MCF 10A (cell line): ENCODE measurements around the gene CENPM. TPM values are rescaled to one million over a fixed set of nuclear protein-coding genes. Genes with fewer than 3 reads are reported as not detected.

Experiments used
- BruUV-seq: library from RNA; stranded (reverse); fragments of 400-500 nt; replicated peaks from 2 replicates; lab custom pipeline; 2021; lab: Mats Ljungman, UMichigan
- CTCF ChIA-PET: fragments of 300-600 bp; sonication (Branson Sonifier 250); formaldehyde crosslinking; extraction: SDS; loops from one replicate; lab custom pipeline; 2021; ENCODE audit warnings: antibody characterized with exemption, inconsistent platforms; lab: Yijun Ruan, JAX
- POLR2A ChIA-PET: fragments of 300-600, 350-650 bp; sonication (Branson Sonifier 250); formaldehyde crosslinking; extraction: SDS; loops from one replicate; lab custom pipeline; 2020; ENCODE audit warnings: antibody characterized with exemption, inconsistent platforms; lab: Yijun Ruan, JAX
- DNase-seq: peaks from one replicate; pipeline ENCODE4 v3.0.0-alpha.2; 2018; ENCODE audit not compliant: unreplicated experiment
- H3K27ac Mint-ChIP-seq: one replicate; pipeline ENCODE4 v1.8.0; 2022; ENCODE audit warnings: mild to moderate bottlenecking, low read depth, mixed read lengths; ENCODE audit not compliant: unreplicated experiment
- H3K27me3 Mint-ChIP-seq: one replicate; pipeline ENCODE4 v1.8.0; 2022; ENCODE audit warnings: mixed read lengths; ENCODE audit not compliant: insufficient read depth, unreplicated experiment
- H3K36me3 Mint-ChIP-seq: one replicate; pipeline ENCODE4 v1.8.0; 2022; ENCODE audit warnings: mild to moderate bottlenecking, moderate library complexity, mixed read lengths; ENCODE audit not compliant: insufficient read depth, unreplicated experiment
- H3K4me1 Mint-ChIP-seq: one replicate; pipeline ENCODE4 v1.8.0; 2022; ENCODE audit warnings: mixed read lengths; ENCODE audit not compliant: insufficient read depth, unreplicated experiment
- H3K4me3 Mint-ChIP-seq: one replicate; pipeline ENCODE4 v1.8.0; 2022; ENCODE audit warnings: mild to moderate bottlenecking, moderate library complexity, mixed read lengths; ENCODE audit not compliant: unreplicated experiment
- H3K9me3 Mint-ChIP-seq: one replicate; pipeline ENCODE4 v1.8.0; 2022; ENCODE audit warnings: mixed read lengths; ENCODE audit not compliant: unreplicated experiment
- intact Hi-C: fragments of 100-400 bp; cut with micrococcal nuclease; formaldehyde crosslinking; loops from 2 replicates; pipeline ENCODE4 v1.14.1; 2022
- total RNA-seq: library from RNA; stranded (reverse); gene quantifications from 2 replicates; pipeline ENCODE4 v1.2.3, GENCODE V29; 2022
- TF ChIP-seq, protein P1 (sequence below): fragments of 200-600 bp; IDR thresholded peaks from one replicate; pipeline ENCODE4 v1.8.0; 2022; ENCODE audit warnings: antibody characterized with exemption, mild to moderate bottlenecking; ENCODE audit not compliant: unreplicated experiment

CENPM gene
- total RNA-seq, 1 experiment from 2014 or later, result 21.1 TPM

DNA sequence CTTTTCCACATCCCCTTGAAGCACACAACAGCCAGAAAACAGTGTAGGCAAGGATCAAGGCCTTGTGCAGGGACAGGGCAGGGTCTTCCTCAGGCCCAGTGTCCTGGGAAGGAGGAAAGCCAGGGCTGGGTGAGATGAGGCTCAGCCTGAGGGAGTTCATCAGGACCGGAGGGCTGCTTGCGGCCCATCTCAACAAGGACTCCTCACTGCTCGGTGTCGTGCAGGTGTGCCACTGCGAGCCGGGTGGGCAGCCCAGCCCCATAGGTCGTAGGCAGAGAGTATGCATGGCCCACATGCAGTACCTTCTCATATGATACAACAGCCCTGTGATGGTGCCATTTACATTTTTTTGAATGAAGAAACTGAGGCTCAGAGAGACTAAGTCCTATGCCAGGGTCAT lies 44.9 kb downstream of the CENPM start:
- H3K4me3 Mint-ChIP-seq, result no peak overlapping the region
- no TSS peak for BruUV-seq
- H3K9me3 Mint-ChIP-seq, result no peaks in the 10 kb centered on the region
- POLR2A ChIA-PET, result interaction anchor here (0.6 to 1.4 kb wide), 2 partner anchors 40 to 245 kb away, joined by 3 read pairs; no protein-coding TSS in a partner anchor
- intact Hi-C loops, result no loop called here
- no peak overlapping the region for H3K27ac Mint-ChIP-seq
- H3K27me3 Mint-ChIP-seq, result no peaks in the 10 kb centered on the region
- TF ChIP-seq, protein P1, sequence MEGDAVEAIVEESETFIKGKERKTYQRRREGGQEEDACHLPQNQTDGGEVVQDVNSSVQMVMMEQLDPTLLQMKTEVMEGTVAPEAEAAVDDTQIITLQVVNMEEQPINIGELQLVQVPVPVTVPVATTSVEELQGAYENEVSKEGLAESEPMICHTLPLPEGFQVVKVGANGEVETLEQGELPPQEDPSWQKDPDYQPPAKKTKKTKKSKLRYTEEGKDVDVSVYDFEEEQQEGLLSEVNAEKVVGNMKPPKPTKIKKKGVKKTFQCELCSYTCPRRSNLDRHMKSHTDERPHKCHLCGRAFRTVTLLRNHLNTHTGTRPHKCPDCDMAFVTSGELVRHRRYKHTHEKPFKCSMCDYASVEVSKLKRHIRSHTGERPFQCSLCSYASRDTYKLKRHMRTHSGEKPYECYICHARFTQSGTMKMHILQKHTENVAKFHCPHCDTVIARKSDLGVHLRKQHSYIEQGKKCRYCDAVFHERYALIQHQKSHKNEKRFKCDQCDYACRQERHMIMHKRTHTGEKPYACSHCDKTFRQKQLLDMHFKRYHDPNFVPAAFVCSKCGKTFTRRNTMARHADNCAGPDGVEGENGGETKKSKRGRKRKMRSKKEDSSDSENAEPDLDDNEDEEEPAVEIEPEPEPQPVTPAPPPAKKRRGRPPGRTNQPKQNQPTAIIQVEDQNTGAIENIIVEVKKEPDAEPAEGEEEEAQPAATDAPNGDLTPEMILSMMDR, result no peak
- CTCF ChIA-PET, result interaction anchor here (0.9 kb wide), 1 partner anchor 205 kb away, joined by 3 read pairs; no protein-coding TSS in a partner anchor
- H3K4me1 Mint-ChIP-seq, result no peaks in the 10 kb centered on the region
- H3K36me3 Mint-ChIP-seq, result peaks cover 64% of the 10 kb centered on the region
- no peak for DNase-seq

DNA sequence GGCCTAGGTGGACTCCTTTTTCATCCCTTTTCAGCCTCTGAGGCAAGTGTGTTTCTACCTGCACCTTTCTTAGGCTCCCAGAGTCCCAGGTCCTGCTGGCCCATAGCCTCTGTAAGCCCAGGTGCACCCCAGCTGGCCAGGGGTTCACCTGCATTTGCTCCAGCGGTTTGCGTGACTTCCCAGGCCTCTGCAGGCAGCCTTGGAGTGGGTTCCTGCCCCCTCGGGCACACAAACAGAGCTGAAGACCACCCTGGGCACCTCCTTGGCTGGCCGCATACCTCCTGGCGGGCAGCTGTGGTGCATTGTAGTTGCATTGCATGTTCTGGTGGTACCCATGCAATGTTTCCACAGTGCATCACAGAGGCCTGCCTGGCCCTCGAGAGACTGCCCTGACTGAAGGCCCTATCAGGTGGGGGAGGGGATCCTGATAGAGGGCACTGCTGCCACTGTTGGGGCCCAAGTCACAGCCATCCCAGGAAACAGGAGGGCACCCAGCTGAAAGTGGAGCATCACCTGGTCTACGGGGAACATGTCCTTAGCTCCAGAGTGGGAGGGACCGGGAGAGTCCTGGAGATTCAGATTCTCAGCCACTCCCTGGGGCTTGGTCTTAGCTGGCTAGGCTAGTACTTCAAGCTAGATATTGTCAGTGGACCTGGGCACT lies 46.2 kb downstream of the CENPM start:
- ChIA-PET CTCF (no interaction called here), POLR2A (no interaction called here)
- Mint-ChIP-seq H3K36me3 (peaks cover 76% of the 10 kb centered on the region), H3K27me3 (no peaks in the 10 kb centered on the region), H3K4me1 (no peaks in the 10 kb centered on the region), H3K9me3 (no peaks in the 10 kb centered on the region), H3K27ac (no peak overlapping the region), H3K4me3 (no peak overlapping the region)
- BruUV-seq, result no TSS peak
- TF ChIP-seq, protein P1, result no peak
- intact Hi-C loops, result no loop called here
- DNase-seq, result no peak

DNA sequence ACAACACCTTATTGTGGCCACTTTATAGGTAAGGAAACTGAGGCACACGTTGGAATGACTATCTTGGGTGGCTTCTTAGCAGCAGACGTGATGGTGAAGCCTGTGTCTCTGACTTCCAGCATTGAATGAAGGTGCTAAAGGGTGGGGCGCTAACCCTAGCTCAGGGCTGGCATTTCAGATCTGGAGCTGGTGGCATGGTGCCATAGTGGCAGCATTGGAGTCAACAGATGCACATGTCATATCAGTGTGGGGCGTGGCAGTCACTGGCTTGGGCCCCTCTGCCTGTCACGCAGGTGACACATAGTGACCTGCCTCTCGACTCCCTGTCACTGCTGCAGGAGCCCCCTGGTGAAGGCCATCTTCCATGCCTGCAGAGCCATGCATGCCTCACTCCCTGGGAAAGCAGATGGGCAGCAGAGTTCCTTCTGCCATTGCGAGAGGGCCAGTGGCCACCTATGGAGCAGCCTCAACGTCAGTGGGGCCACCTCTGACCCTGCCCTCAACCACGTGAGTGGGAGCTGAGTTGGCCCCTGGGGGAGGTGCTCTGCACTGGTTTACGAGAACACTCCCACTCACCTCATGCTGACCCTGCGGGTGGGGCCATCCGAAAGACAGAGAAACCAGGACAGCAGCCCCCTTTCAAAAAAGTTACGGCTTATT lies 46.8 kb downstream of the CENPM start:
- POLR2A ChIA-PET, result no interaction called here
- Mint-ChIP-seq H3K27me3 (no peaks in the 10 kb centered on the region), H3K9me3 (no peaks in the 10 kb centered on the region), H3K4me3 (no peak overlapping the region), H3K27ac (no peak overlapping the region), H3K36me3 (peaks cover 77% of the 10 kb centered on the region), H3K4me1 (no peaks in the 10 kb centered on the region)
- TF ChIP-seq, protein P1, result no peak
- no TSS peak for BruUV-seq
- CTCF ChIA-PET, result interaction anchor here (0.6 kb wide), 1 partner anchor 13 kb away, joined by 3 read pairs; no protein-coding TSS in a partner anchor
- no peak for DNase-seq
- intact Hi-C loops, result no loop called here

DNA sequence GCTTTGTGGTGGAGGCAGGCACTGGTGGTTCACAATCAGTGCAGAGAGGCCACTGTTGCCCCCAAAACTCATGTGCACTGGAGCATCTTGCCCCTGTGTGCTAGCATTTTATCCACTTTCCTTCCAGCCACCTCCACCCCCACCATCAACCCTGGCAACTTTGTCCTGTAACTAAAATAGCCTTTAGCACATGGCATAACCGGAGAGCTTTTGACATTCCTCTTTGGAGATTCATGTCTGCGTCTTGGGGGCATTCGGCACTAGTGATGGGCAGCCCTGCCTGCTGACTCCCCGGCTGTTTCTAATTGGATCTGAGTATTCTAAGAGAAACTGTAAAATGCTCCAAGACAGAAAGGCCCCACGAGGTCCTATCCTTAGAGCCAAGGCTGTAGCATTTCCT lies 47.8 kb downstream of the CENPM start:
- no TSS peak for BruUV-seq
- no peaks in the 10 kb centered on the region for H3K4me1 Mint-ChIP-seq
- H3K9me3 Mint-ChIP-seq, result no peaks in the 10 kb centered on the region
- ChIA-PET POLR2A (no interaction called here), CTCF (interaction anchor here (0.6 kb wide), 1 partner anchor 12 kb away, joined by 3 read pairs; no protein-coding TSS in a partner anchor)
- intact Hi-C loops, result no loop called here
- H3K36me3 Mint-ChIP-seq, result peaks cover 82% of the 10 kb centered on the region
- no peak overlapping the region for H3K4me3 Mint-ChIP-seq
- DNase-seq, result no peak
- H3K27ac Mint-ChIP-seq, result no peak overlapping the region
- H3K27me3 Mint-ChIP-seq, result no peaks in the 10 kb centered on the region
- TF ChIP-seq, protein P1, result no peak
